Activated T-cell treated with anti-CD3 and anti-CD28 coated beads, Interleukin-2, amount 50 U/mL, for 24 hours (primary cell): ENCODE measurements around the gene TBX1.

ENCODE experiments used
- DNase-seq: peaks from one replicate; pipeline ENCODE4 v3.0.0-alpha.2; 2020
- H3K27ac Mint-ChIP-seq: 2 replicates; pipeline ENCODE4 v1.8.0; 2020; ENCODE audit warnings: mild to moderate bottlenecking, mixed read lengths
- H3K27me3 Mint-ChIP-seq: 2 replicates; pipeline ENCODE4 v1.8.0; 2020; ENCODE audit warnings: mixed read lengths
- H3K36me3 Mint-ChIP-seq: 2 replicates; pipeline ENCODE4 v1.8.0; 2020; ENCODE audit warnings: low read depth, mixed read lengths
- H3K4me1 Mint-ChIP-seq: 2 replicates; pipeline ENCODE4 v1.8.0; 2020; ENCODE audit warnings: low read depth, mixed read lengths
- H3K4me3 Mint-ChIP-seq: 2 replicates; pipeline ENCODE4 v1.8.0; 2020; ENCODE audit warnings: mild to moderate bottlenecking, moderate library complexity, mixed read lengths
- H3K9me3 Mint-ChIP-seq: 2 replicates; pipeline ENCODE4 v1.8.0; 2020; ENCODE audit warnings: mixed read lengths

TBX1 gene

DNA sequence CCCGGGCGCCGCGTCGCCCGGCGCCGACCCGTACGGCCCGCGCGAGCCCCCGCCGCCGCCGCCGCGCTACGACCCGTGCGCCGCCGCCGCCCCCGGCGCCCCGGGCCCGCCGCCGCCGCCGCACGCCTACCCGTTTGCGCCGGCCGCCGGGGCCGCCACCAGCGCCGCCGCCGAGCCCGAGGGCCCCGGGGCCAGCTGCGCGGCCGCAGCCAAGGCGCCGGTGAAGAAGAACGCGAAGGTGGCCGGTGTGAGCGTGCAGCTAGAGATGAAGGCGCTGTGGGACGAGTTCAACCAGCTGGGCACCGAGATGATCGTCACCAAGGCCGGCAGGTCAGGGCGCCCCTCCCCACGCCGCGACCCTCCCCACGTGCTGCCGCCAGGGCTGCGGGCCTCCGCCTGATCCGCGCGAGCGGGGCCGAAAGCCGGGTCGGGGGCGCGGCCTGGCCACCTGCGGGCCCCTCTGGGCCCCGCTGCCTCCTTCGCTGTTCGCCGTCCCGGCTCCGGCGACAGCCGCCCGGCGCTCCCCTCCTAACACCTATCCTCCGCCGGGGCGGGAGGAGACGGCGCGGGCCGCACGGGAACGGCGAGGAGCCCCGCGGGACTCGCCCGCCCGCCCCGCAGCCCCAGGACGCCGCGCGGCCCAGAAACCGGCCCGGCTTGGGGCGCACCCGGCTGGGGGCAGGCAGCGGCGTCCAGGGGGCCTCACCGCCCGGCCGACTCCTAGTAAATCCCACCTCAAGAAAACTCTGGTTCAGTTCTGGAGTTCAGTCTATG, 560 bp downstream of the TBX1 start:
- H3K27me3 Mint-ChIP-seq: peaks cover 78% of the 10 kb centered on the region
- DNase-seq: no peak
- peak overlapping the region; percentile 53 for H3K4me3 Mint-ChIP-seq
- no peaks in the 10 kb centered on the region for H3K36me3 Mint-ChIP-seq
- H3K4me1 Mint-ChIP-seq: peaks cover 30% of the 10 kb centered on the region
- H3K9me3 Mint-ChIP-seq: no peaks in the 10 kb centered on the region
- H3K27ac Mint-ChIP-seq: no peak overlapping the region

- no peak for DNase-seq
- H3K36me3 Mint-ChIP-seq: no peaks in the 10 kb centered on the region
- H3K9me3 Mint-ChIP-seq: no peaks in the 10 kb centered on the region
- peaks cover 26% of the 10 kb centered on the region for H3K4me1 Mint-ChIP-seq
- peaks cover 74% of the 10 kb centered on the region for H3K27me3 Mint-ChIP-seq
- no peak overlapping the region for H3K27ac Mint-ChIP-seq
- H3K4me3 Mint-ChIP-seq: peak overlapping the region; percentile 53
Observed at GRCh38 chr22:19761725-19762567, 1.4 kb downstream of the TBX1 start.

- no peak for DNase-seq
- Mint-ChIP-seq H3K9me3 (no peaks in the 10 kb centered on the region), H3K27ac (no peak overlapping the region), H3K4me3 (no peak overlapping the region), H3K27me3 (peaks cover 74% of the 10 kb centered on the region), H3K36me3 (no peaks in the 10 kb centered on the region), H3K4me1 (peaks cover 26% of the 10 kb centered on the region)
Observed at GRCh38 chr22:19762568-19763457, 2.2 kb downstream of the TBX1 start.

- no peak overlapping the region for H3K4me3 Mint-ChIP-seq
- no peaks in the 10 kb centered on the region for H3K36me3 Mint-ChIP-seq
- H3K27me3 Mint-ChIP-seq: peaks cover 77% of the 10 kb centered on the region
- DNase-seq: no peak
- peaks cover 26% of the 10 kb centered on the region for H3K4me1 Mint-ChIP-seq
- no peaks in the 10 kb centered on the region for H3K9me3 Mint-ChIP-seq
- H3K27ac Mint-ChIP-seq: no peak overlapping the region
Observed at GRCh38 chr22:19763458-19764298, 3.1 kb downstream of the TBX1 start.

DNA sequence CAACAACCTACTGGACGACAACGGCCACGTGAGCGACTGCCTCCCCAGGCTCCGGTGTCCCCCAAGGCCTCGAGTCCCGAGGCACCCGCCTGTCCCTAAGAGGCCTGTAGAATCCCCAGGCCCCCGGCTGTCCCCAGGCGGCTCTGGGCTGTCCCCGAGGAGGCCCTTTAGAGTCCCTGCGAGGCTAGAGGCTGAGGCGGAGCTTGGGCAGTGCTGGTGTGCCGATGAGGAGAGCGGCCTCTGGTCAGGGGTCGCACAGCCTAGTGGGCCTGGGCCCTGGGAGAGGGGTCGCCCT, 3.7 kb downstream of the TBX1 start:
- H3K36me3 Mint-ChIP-seq: no peaks in the 10 kb centered on the region
- no peaks in the 10 kb centered on the region for H3K9me3 Mint-ChIP-seq
- no peak for DNase-seq
- peaks cover 25% of the 10 kb centered on the region for H3K4me1 Mint-ChIP-seq
- peaks cover 76% of the 10 kb centered on the region for H3K27me3 Mint-ChIP-seq
- no peak overlapping the region for H3K4me3 Mint-ChIP-seq
- no peak overlapping the region for H3K27ac Mint-ChIP-seq

GRCh38 chr22:19764636-19765476, 4.3 kb downstream of the TBX1 start:
- no peaks in the 10 kb centered on the region for H3K9me3 Mint-ChIP-seq
- no peak for DNase-seq
- peaks cover 77% of the 10 kb centered on the region for H3K27me3 Mint-ChIP-seq
- no peak overlapping the region for H3K27ac Mint-ChIP-seq
- H3K4me3 Mint-ChIP-seq: no peak overlapping the region
- H3K36me3 Mint-ChIP-seq: no peaks in the 10 kb centered on the region
- H3K4me1 Mint-ChIP-seq: peaks cover 19% of the 10 kb centered on the region

- Mint-ChIP-seq H3K9me3 (no peaks in the 10 kb centered on the region), H3K27ac (no peak overlapping the region), H3K27me3 (peaks cover 79% of the 10 kb centered on the region), H3K4me1 (peaks cover 14% of the 10 kb centered on the region), H3K36me3 (no peaks in the 10 kb centered on the region), H3K4me3 (peak overlapping the region; percentile 38)
- DNase-seq: no peak
Observed at GRCh38 chr22:19765477-19766239, 5.1 kb downstream of the TBX1 start.

DNA sequence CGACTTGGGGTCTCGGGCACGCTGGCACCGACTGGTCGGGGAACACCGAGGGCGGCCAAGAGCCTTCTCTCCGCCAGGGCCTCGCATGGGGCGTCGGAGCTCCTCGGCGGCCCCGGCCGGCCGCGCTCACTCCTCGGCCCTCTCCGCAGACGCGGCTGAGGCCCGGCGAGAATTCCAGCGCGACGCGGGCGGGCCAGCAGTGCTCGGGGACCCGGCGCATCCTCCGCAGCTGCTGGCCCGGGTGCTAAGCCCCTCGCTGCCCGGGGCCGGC, 5.6 kb downstream of the TBX1 start:
- DNase-seq: no peak
- Mint-ChIP-seq H3K27ac (no peak overlapping the region), H3K9me3 (no peaks in the 10 kb centered on the region), H3K4me3 (no peak overlapping the region), H3K27me3 (peaks cover 84% of the 10 kb centered on the region), H3K4me1 (peaks cover 14% of the 10 kb centered on the region), H3K36me3 (no peaks in the 10 kb centered on the region)

- no peaks in the 10 kb centered on the region for H3K36me3 Mint-ChIP-seq
- no peak overlapping the region for H3K27ac Mint-ChIP-seq
- H3K4me3 Mint-ChIP-seq: peak overlapping the region; percentile 27
- no peaks in the 10 kb centered on the region for H3K9me3 Mint-ChIP-seq
- peaks cover 86% of the 10 kb centered on the region for H3K27me3 Mint-ChIP-seq
- H3K4me1 Mint-ChIP-seq: peaks cover 11% of the 10 kb centered on the region
- DNase-seq: peak; percentile 62
Observed at GRCh38 chr22:19766511-19767426, 6.2 kb downstream of the TBX1 start.

DNA sequence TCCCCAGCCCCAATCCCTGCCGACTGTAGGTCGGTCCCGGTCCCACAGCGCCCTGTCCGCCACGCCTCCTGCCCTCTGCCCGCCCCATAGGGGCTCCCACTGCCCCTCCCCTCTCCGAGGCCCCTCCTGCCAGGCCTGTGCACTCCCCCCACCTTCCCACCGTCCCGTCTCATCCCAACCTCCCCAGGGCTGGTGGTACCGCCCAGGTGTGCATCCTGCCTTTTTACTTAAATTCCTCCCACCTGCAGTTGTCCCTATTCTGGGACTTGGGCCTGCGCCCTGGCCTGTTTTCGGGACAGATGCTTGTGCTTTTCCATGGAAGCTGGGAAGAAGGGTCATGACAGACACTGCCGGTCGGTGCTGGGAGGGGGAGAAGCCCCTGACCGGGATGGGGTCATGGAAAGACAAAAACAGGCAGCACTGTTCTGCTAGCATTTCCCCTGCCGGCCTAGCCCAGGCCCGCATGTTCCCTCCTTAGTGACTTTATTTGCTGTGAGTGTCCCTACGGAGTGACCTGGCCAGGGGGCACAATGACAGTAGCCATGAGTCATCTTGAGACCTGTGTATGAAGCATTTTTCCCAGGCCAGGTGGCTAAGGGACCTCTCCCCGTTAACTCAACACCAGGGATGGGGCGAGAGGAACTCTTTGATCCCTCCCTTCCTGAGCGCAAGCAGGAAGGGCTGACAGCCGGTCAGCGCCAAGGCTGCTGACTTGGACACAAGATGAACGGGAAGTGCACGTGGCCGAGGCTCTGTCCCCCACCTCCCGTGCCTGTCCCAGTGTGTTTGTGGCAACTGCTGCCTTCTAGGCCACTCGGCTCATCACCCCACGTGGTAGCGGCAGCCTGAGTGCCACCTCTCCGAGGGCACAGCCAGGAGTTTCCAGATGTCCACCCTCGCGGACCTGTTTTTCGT, 7.1 kb downstream of the TBX1 start:
- Mint-ChIP-seq H3K27me3 (peaks cover 85% of the 10 kb centered on the region), H3K27ac (no peak overlapping the region), H3K4me3 (peak overlapping the region; percentile 27), H3K9me3 (no peaks in the 10 kb centered on the region), H3K4me1 (peaks cover 11% of the 10 kb centered on the region), H3K36me3 (no peaks in the 10 kb centered on the region)
- DNase-seq: no peak

- peaks cover 86% of the 10 kb centered on the region for H3K27me3 Mint-ChIP-seq
- H3K36me3 Mint-ChIP-seq: no peaks in the 10 kb centered on the region
- no peaks in the 10 kb centered on the region for H3K9me3 Mint-ChIP-seq
- H3K27ac Mint-ChIP-seq: no peak overlapping the region
- H3K4me1 Mint-ChIP-seq: peaks cover 11% of the 10 kb centered on the region
- H3K4me3 Mint-ChIP-seq: no peak overlapping the region
- no peak for DNase-seq
Observed at GRCh38 chr22:19769393-19769715, 8.8 kb downstream of the TBX1 start.
